HG02642 (cell line): ENCODE data around the gene VSX2.

Source experiments
- ATAC-seq: cut with Tn5 transposase; IDR thresholded peaks from one replicate; pipeline ENCODE4 v1.9.1; 2021; ENCODE audit warnings: mild to moderate bottlenecking; ENCODE audit not compliant: unreplicated experiment, poor library complexity

VSX2 gene

DNA sequence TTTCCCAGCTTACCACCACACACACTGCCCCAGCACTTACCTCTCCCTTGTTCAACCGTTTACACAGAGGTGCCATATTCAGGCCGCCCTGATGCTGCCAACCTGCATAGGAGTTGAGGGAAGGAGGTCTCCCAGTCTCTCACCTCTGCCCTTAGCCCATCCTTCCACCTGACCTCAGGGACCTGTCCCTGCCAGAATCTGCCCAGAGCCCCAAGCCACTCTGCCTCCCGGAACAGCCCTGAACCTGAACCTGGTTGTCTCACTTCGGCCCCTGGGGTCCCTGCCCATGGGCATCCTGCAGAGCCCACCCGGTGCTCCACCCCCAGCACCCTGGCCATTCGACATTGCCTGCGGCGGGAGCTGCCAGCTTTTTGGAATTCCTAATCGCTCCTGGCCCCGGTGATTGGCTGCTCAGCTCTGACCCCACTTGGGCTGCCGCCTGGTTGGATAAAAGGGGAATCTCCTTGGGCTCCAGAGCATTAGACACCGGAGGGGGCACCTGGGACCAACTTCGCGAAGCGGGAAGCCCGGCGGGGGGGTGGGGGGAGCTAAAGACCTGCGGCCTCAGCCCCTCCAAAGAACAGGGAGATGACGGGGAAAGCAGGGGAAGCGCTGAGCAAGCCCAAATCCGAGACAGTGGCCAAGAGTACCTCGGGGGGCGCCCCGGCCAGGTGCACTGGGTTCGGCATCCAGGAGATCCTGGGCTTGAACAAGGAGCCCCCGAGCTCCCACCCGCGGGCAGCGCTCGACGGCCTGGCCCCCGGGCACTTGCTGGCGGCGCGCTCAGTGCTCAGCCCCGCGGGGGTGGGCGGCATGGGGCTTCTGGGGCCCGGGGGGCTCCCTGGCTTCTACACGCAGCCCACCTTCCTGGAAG is at the start of gene VSX2:
Gene VSX2, plus strand, starts transcription at position 476 of the 874 bp plus-strand sequence. Its CDS starts 113 bp downstream, at position 589.
- no peak for ATAC-seq

DNA sequence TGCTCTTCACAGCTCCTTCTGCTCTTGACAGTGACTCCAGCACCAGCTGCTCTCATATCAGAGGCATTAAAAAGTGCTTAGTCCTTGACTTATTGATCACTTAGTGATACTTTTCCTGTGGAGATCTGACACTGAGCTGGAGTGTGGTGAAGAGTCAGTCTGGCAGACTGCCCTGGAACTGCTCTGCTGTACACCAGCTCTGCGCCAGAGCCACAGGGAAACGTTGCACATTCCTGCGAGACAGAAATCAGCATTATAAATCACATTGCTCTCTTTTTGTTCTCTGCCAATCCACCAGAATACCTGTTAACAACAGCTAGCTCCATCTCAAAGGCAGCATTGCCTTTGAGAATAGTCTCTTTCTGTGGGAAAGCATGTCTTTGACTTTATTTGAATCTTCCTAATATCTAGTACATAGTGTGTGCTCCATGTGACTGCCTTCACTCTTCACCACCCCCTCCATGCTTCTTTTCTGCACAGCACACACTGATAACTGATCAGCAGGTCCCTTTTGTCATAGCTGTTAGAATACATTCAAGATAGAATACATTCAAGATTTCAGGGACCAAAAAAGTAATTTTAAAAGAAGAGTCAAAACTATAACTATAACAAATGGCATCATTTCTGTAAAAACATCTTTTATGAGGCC is 48.2 kb upstream of the VSX2 start:
- no peak for ATAC-seq

GRCh38 chr14:74194506-74195274 is 44.6 kb upstream of the VSX2 start:
- ATAC-seq: no peak

- no peak for ATAC-seq
These were observed 43.6 kb upstream of the VSX2 start for GRCh38 chr14:74195623-74196022.

GRCh38 chr14:74198441-74199234 is 40.6 kb upstream of the VSX2 start:
- no peak for ATAC-seq

DNA sequence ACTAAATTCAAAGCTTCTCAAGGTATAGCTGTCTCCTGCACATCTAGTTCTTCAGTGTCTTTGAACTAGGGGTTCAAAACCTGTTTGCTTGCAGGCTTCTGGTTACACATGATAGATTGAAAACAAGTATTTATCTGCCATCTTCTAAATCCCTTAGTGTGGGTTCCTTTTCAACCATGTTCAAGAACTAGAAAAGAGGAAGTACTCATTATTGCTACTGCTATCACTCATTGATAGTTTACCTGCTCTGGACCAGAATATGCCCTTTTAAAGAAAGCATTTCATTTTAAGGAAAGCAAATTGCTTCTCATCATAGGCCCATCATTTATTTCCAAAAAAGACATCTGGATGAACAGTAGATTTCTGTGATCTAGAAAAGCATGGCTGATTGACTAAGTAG is 37.1 kb upstream of the VSX2 start:
- no peak for ATAC-seq

DNA sequence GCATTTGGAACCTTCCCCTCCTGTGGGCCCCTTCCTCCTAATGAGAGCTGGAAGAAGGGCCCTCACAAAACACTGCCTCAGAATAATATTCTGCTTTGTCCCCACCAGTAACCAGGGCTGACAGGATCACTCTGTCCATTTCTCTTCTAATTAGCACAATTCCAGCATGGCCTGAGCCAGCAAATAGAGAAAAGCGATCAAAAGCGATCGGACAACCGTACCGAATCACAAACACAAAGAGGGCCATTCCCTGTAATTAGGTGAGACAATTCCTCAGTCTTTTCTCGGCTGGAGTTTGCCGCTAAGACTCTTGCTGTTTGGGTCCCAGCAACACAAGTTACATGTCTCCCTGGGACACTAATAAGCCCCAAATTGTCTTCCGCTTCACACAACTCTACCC is 35.6 kb upstream of the VSX2 start:
- ATAC-seq: no peak

DNA sequence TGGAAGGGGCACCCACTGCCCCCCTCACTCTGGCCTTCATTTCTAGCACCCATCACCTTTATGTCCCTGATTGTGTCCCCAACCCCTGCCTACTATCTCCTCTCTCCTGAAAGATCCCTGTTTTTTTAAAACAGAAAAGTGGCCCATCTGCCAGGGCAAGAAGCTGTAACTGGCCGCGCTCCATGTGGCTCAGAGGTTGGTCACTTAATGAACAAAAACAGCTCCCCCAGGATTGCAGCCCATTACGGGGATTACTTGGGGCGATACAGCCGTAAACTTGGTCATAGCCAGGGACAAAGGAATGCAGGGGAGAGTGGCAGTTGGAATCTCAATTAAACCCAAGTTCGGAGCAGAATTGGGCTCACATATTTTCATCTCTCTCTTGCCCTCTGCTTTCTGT is 34.8 kb upstream of the VSX2 start:
- ATAC-seq: no peak

DNA sequence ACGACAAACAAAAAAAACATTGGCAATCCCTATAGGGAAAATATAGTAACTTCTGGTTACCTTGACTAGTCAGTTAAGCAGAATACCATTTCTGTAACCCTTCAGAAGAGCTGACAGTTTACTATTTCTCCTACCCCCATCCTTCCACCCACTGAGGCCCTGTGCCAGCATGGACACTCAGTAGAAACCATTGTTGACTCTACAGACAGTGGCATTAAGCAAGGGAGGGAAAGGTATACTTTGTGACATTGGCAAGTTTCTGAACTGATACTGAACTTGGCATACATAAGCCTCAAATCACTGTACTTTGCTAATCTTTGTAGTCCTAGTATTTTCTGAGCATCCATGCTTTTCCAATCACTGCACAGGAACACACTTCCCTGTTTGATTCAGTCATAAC is 33.4 kb upstream of the VSX2 start:
- no peak for ATAC-seq

GRCh38 chr14:74207943-74208342 is 31.3 kb upstream of the VSX2 start:
- ATAC-seq: no peak

DNA sequence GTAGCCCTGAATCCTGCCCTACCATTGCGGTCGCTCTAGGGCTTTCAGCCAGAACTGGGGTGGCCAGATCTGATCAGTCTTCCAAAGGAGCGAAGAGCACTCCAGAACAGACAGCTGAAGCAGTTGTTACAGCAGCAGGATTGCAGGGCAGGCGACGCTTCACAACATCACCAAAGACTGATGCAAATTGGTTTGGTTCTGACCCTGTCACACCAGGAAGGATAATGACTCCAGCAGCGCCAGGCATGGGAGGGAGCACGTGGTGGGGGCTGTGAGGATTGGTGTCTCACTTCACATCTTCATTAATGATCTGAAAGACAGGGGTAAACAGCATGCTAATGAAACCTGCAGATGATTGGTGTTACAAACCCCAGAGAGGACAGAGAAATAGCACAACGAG is 30.6 kb upstream of the VSX2 start:
- ATAC-seq: no peak

GRCh38 chr14:74211945-74212580 is 27.2 kb upstream of the VSX2 start:
- no peak for ATAC-seq

DNA sequence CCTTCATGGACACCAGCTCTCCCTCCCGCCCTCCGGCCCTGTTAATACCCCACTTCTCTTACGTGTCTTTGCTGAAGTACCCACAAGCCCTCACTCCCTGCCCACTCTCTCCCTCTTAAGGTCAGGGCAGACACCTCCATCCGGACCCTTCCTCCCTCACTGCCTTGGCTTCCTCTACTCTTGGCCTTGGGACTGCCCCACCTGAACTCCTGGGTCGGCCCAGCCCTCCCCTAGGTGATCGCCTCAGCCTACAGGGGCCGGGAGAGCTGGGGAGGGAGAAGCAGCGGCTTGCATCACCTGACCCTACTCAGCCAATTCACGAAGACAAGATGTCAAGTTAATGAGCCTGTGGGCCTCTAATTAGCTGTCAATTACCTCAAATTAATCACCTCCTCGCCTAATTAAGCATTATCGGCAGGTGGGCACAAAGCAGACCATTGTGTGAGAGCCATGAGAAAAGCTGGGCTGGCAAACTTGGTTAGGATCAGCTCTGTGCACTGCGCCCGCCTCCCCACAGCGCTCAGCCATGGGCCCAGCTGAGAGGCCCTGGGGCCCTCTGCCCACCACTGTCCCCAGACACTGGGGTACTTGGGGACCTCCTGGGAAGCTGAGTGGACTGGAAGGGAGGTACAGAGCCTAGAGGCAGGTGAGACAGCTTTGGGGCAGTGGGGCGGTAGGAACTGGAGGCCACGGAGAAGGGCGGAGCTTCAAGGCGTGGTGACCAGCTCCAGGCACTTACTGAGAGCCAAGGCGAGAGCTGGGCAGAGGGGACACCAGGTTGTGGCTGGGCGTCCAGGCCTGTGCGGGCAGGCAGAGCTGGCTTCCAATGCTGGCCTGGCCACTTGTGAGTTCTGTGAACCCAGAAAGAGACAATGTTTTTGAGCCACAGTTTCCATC is 25.1 kb upstream of the VSX2 start:
- ATAC-seq: no peak

- no peak for ATAC-seq
These were observed 22.6 kb upstream of the VSX2 start for GRCh38 chr14:74216671-74217070.

DNA sequence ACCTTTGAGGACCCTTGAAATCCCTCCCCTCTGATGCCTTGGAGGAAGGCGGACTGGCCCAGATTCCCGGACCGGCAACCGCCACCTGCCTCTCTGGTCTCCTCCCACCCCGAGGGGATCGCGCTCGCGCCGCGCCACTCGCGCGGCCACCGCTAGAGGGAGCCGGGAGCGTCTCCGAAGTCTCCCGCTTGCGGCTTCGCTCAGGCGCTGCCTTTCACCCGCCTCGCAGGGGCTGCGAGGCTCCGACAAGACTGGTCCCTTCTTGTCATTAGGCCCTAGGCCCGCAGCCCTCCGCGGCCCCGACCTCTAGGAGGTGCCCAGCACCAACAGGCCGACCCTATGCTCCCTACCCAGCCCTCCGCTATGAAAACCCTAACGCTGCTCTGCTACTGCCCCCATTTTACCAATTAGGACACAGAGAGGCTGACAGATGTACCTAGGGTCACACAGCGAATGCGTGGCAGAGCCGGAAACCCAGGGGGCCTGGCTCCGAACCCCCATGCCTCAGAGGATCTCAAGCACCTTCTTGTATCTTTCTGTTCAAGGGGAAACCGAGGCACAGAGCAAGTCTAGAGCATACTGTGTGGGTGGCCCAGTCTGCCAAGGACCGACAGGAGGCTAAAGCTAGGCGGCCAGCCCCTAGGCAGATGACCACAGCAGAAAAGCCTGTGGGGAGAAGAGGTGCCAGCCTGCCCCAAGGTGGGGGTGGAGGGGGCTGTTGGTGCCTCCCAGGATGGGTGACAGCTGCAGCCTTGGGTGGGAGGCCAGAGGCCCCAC is 21.4 kb upstream of the VSX2 start:
- peak; percentile 69 for ATAC-seq

GRCh38 chr14:74218462-74218861 is 20.8 kb upstream of the VSX2 start:
- ATAC-seq: no peak

- no peak for ATAC-seq
These were observed 19.7 kb upstream of the VSX2 start for GRCh38 chr14:74219277-74220205.
